ENCODE data around the gene ARHGAP10. TPM values are rescaled to one million over a fixed set of nuclear protein-coding genes. Genes with fewer than 3 reads are reported as not detected.

The ARHGAP10 gene
- total and polyA plus RNA-seq, 12 donors, result 33.9 to 71.1 (median 60.7) TPM

DNA sequence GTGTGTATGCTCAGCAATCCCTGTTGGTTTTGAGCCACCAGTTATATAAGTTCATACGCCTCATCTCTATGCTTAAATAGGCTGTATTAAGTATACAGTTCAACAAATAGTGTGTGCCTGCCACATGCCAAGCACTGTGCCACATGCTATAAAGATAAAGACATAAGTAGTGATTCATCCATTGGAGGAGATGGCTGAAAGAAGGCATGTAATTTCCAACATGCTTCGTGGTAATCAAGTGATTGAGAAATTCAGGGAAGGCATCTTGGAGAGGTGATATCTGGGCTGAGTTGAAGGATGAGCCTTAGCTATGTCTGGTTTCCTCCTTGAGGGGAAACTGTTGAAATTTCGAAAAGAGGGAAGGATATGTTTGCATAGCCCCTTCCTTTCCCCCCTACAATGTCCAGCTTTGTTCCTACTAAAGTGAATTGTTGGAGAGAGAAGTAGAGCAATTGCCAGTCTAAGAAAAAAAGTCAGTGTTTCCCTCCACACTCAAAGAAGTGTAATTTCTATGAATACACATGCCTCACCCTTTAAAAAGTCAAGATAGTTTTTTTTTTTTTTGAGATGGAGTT is 96.5 kb downstream of the ARHGAP10 start:
- no peak for ATAC-seq

DNA sequence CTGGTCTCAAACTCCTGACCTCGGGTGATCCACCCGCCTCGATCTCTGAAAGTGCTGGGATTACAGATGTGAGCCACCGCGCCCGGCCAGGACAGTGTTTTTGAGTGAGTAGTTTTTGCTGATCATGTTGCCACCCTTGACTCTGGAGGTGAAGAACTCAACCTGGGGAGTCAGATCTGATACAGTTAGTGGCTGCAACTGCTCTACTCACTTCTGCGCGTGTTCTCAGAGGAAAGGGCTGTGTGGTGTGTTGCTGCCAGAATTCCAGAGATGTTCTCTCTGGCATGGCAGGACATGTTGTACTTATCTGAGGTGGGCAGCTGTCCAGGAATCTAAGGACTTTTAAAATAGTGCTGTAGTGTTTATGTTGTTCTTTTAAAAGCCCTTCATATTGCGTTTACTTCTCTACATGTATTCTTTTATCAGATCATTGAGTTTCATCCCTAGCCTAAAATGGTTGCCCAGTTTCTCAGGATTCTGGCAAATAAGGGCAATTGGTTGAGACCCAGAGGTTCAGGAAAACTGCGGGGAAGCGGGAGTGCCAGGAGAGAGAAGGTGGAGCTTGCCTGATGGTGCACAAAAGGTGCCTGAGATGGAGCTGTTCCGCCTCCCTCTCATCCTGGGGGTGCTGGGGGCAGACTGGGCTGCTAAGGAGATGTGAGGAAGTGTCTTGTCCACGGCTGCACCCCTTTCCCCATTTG is 97.7 kb downstream of the ARHGAP10 start:
- TF ChIP-seq, protein P1, sequence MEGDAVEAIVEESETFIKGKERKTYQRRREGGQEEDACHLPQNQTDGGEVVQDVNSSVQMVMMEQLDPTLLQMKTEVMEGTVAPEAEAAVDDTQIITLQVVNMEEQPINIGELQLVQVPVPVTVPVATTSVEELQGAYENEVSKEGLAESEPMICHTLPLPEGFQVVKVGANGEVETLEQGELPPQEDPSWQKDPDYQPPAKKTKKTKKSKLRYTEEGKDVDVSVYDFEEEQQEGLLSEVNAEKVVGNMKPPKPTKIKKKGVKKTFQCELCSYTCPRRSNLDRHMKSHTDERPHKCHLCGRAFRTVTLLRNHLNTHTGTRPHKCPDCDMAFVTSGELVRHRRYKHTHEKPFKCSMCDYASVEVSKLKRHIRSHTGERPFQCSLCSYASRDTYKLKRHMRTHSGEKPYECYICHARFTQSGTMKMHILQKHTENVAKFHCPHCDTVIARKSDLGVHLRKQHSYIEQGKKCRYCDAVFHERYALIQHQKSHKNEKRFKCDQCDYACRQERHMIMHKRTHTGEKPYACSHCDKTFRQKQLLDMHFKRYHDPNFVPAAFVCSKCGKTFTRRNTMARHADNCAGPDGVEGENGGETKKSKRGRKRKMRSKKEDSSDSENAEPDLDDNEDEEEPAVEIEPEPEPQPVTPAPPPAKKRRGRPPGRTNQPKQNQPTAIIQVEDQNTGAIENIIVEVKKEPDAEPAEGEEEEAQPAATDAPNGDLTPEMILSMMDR (IDR thresholded peaks at IDR 0.05), result no peak
- Histone ChIP-seq H3K27ac (peak overlapping the region; percentile 73 to 93 (median 89)), H3K4me3 (no peak overlapping the region), H3K9me3 (no peaks in the 10 kb centered on the region), H3K4me1 (peaks cover 15 to 84% (median 60%) of the 10 kb centered on the region in 9 donors), H3K36me3 (peaks cover 0 to 3% (median 0%) of the 10 kb centered on the region in 9 donors), H3K27me3 (no peaks in the 10 kb centered on the region)
- ATAC-seq, result peak; percentile 52 to 90 (median 76)
- WGBS, 2 donors, result 32 to 42% methylated on average over 13 of the region's 13 CpGs
- intact Hi-C loops (cut with DNase I), result loop anchor here in 6 of 10 donors (2.0 to 10.0 kb wide), 6 partner anchors 35 to 97 kb away; partner anchors contain the start of gene ARHGAP10 (in 4 of the 6)
- peak; percentile 31 to 75 for DNase-seq

More for the DNA sequence above, 96.5 kb downstream of the ARHGAP10 start:
- Histone ChIP-seq H3K4me3 (no peak overlapping the region), H3K27ac (peak overlapping the region; percentile 73 to 93 (median 89)), H3K4me1 (peaks cover 15 to 83% (median 60%) of the 10 kb centered on the region in 9 donors), H3K36me3 (peaks cover 0 to 14% (median 1%) of the 10 kb centered on the region in 9 donors), H3K9me3 (no peaks in the 10 kb centered on the region), H3K27me3 (no peaks in the 10 kb centered on the region)
- TF ChIP-seq, protein P1 (IDR thresholded peaks at IDR 0.05), result no peak
- intact Hi-C loops (cut with DNase I), result loop anchor here in 3 of 10 donors (2.0 to 5.0 kb wide), 3 partner anchors 36 to 96 kb away; partner anchors contain the start of gene ARHGAP10 (in 2 of the 3)
- WGBS, 2 donors, result 65 to 68% methylated on average over 3 of the region's 3 CpGs
- DNase-seq, result no peak

DNA sequence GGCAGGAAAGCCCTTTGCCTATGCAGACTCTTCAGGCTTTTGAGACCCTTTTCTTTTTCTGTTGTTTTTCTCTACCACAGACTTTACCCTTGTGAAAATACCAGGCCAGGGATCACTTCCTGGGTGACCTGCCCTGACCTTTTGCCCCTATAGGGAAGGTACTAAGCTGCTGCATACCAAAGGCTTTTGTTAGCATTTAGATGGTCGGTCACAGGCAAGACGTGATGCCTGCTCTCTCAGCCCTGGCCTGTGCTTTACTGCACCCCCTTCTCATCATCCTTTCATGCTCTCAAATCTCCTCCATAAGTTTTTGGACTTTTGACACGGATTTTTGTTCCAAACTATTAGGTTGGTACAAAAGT is 98.2 kb downstream of the ARHGAP10 start:
- ATAC-seq (peak in 4 of 8 donors; percentile 8 to 31 (median 12)), DNase-seq (no peak)
- intact Hi-C loops (cut with DNase I), result loop anchor here in 4 of 10 donors (5.0 to 10.0 kb wide), 3 partner anchors 55 to 95 kb away; partner anchors contain the start of gene ARHGAP10 (in 2 of the 4)
- TF ChIP-seq, protein P1 (IDR thresholded peaks at IDR 0.05), result no peak
- no peak overlapping the region for H3K4me3 ChIP-seq
- H3K27me3 ChIP-seq, result no peaks in the 10 kb centered on the region
- 55 to 66% methylated on average over 3 of the region's 3 CpGs for WGBS, 2 donors
- H3K4me1 ChIP-seq, result peaks cover 15 to 79% (median 60%) of the 10 kb centered on the region in 9 donors
- peak overlapping the region; percentile 73 to 93 (median 89) for H3K27ac ChIP-seq
- H3K36me3 ChIP-seq, result no peaks in the 10 kb centered on the region
- H3K9me3 ChIP-seq, result no peaks in the 10 kb centered on the region

DNA sequence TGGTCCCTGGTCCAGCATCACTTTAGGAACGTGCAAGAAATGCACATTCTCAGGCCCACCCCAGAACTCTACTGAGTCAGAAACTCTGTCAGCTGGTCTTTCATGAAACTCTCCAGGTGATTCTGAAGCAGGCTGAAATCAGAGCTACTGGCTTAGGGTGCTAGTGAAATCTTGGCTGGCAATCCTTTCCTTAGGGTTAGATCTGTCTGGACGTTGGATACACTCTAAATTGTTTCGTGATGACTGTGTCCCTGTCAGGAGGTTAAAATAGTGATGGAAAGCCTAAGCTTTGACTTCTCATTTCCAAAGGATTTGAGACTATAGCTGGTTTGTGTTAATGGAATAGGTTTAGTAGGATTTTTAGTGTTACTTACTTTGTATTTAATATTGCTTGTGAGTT is 99.1 kb downstream of the ARHGAP10 start:
- H3K4me1 ChIP-seq, result peaks cover 15 to 79% (median 58%) of the 10 kb centered on the region in 9 donors
- TF ChIP-seq, protein P1 (IDR thresholded peaks at IDR 0.05), result no peak
- no peak overlapping the region for H3K4me3 ChIP-seq
- H3K36me3 ChIP-seq, result no peaks in the 10 kb centered on the region
- DNase-seq (no peak), ATAC-seq (peak in 1 of 8 donors; percentile 31)
- WGBS, 2 donors, result 37 to 52% methylated on average over 3 of the region's 3 CpGs
- no peaks in the 10 kb centered on the region for H3K27me3 ChIP-seq
- H3K27ac ChIP-seq, result peak overlapping the region; percentile 73 to 93 (median 89)
- intact Hi-C loops (cut with DNase I), result loop anchor here in 4 of 10 donors (5.0 to 10.0 kb wide), 3 partner anchors 56 to 96 kb away; partner anchors contain the start of gene ARHGAP10 (in 2 of the 4)
- H3K9me3 ChIP-seq, result no peaks in the 10 kb centered on the region
